Jurkat, Clone E6-1 (cell line): ENCODE measurements around the gene TCEAL5.
"Not testable (repeated sequence)": the region's sequence is repeated elsewhere in the genome, so short reads cannot be mapped to it uniquely, and the experiment has no call there.

ENCODE experiments used
- DNase-seq: peaks from one replicate; pipeline ENCODE4 v3.0.0-alpha.2; 2011; ENCODE audit warnings: low read depth, low spot score
- H3K4me3 ChIP-seq: 2 replicates; pipeline ENCODE4 v1.5.1; 2011; ENCODE audit warnings: mild to moderate bottlenecking, low read length, control low read depth, moderate library complexity

Gene TCEAL5

DNA sequence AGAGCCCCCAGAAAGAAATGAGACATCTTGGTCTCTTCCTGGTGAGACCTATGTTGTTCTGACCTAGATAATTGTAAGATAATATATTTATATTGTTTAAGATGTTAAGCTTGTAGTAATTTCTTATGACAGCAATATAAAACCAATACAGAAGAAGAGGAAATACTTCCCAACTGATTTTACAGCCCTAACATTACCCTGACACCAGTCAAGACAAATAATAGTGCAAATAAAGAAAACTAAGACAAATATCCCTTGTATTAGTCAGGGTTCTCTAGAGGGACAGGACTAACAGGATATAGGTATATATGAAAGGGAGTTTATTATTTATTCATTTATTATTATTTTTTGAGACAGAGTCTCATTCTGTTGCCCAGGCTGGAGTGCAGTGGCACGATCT, 40.3 kb downstream of the TCEAL5 start:
- no peak overlapping the region for H3K4me3 ChIP-seq
- no peak for DNase-seq

DNA sequence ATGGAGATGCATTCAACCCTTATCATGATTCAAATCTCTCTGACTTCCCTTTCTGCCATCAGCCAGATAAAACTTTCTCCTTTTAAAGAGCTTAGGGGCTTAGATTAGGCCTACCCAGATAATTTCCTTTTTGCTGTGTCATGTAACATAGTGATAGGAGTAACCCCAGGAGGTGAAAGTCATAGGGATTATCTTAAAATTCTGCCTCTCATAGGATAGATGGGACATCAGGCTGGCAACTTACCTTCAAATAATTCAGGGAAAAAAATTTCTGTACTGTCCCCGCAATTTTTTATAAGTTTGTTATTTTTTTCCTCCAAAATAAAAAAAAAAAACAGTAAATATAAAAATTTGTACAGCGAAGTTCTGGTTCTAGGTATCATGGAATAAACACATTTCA, 40.9 kb downstream of the TCEAL5 start:
- DNase-seq, result not testable (repeated sequence)

DNA sequence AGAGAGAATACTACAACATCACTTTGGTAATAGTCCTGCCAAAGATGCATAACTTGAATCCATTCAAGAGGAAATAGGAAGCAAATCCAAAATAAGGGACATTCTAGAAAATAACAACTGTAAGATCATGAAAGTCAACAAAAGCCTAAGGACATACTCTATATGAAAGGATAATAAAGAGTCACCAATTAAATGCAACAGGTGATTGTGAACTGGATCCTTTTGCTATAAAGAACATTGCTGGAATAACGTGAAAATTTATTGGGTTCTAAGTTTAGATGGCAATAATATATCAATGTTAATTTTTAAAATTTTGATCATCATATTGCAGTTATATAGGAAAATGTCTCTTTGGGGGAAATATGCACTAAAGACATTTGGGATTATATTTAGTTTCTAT, 41.7 kb downstream of the TCEAL5 start:
- DNase-seq, result no peak

More for the DNA sequence above, 40.9 kb downstream of the TCEAL5 start:
- H3K4me3 ChIP-seq, result not testable (repeated sequence)

DNA sequence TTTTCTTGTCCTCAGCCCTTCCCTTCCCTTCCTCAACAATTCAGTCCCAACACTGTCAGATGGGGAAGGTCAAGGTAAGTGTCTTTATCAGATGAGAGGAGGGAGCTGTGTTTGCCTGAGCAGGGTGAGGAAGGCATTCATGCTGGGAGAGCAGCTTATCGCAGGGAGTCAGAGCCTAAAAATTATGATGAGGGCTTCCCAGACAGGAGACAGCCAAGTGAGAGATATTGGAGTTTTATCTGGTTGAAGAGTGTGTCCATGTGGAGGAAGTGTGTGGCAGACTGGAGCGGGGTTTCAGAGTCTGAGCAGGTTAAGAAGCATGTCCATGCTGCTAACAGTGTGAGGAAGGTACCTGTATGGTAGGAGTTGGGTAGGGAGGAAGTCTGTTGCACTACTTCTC, 43.3 kb downstream of the TCEAL5 start:
- no peak for DNase-seq
- H3K4me3 ChIP-seq, result no peak overlapping the region

More for the DNA sequence above, 41.7 kb downstream of the TCEAL5 start:
- H3K4me3 ChIP-seq, result no peak overlapping the region

DNA sequence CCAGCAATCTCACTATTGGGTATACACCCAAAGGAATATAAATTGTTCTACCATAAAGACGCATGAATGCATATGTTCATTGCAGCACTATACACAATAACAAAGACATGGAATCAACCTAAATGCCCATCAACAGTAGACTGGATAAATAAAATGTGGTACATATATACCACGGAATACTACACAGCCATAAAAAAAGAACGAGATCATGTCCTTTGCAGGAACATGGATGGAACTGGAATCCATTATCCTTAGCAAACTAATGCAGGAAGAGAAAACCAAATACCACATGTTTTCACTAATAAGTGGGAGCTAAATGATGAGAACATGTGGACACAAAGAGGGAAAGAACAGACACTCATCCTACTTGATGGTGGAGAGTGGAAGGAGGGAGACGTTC, 50.6 kb downstream of the TCEAL5 start:
- H3K4me3 ChIP-seq, DNase-seq: not testable (repeated sequence)
